ENCODE data around the gene INS.
A peak's percentile ranks its signal among the peaks of the same experiment; 100 is the strongest.
"Not testable (repeated sequence)": the region's sequence is repeated elsewhere in the genome, so short reads cannot be mapped to it uniquely, and the experiment has no call there.

INS gene

GRCh38 chr11:2198621-2199365 lies 37.8 kb upstream of the INS start:
- no peak for DNase-seq

GRCh38 chr11:2197771-2198520 lies 36.9 kb upstream of the INS start:
- DNase-seq, result no peak

- peak; percentile 52 for DNase-seq
Measured at GRCh38 chr11:2196970-2197770, 36.2 kb upstream of the INS start.

- no peak for DNase-seq
Measured at GRCh38 chr11:2195756-2196088, 34.7 kb upstream of the INS start.

- DNase-seq, result peak; percentile 10
Measured at GRCh38 chr11:2194877-2195755, 34.1 kb upstream of the INS start.

GRCh38 chr11:2193888-2194595 lies 33.0 kb upstream of the INS start:
- DNase-seq, result not testable (repeated sequence)

- DNase-seq, result no peak
Measured at GRCh38 chr11:2193099-2193887, 32.3 kb upstream of the INS start.

- no peak for DNase-seq
Measured at GRCh38 chr11:2192435-2192834, 31.4 kb upstream of the INS start.

GRCh38 chr11:2191883-2192282 lies 30.9 kb upstream of the INS start:
- DNase-seq, result no peak

- DNase-seq, result no peak
Measured at GRCh38 chr11:2190657-2191471, 29.9 kb upstream of the INS start.

- DNase-seq, result no peak
Measured at GRCh38 chr11:2189938-2190656, 29.1 kb upstream of the INS start.

GRCh38 chr11:2188745-2189144 lies 27.7 kb upstream of the INS start:
- no peak for DNase-seq

GRCh38 chr11:2187280-2187707 lies 26.3 kb upstream of the INS start:
- DNase-seq, result no peak

GRCh38 chr11:2186669-2187279 lies 25.8 kb upstream of the INS start:
- DNase-seq, result peak; percentile 25

GRCh38 chr11:2185324-2186085 lies 24.5 kb upstream of the INS start:
- DNase-seq, result no peak

GRCh38 chr11:2182692-2183474 lies 21.9 kb upstream of the INS start:
- no peak for DNase-seq

- DNase-seq, result no peak
Measured at GRCh38 chr11:2182075-2182474, 21.1 kb upstream of the INS start.

Data from central memory CD4-positive, alpha-beta T cell (primary cell).